Gastrocnemius medialis (tissue), 4 donors: ENCODE measurements around the gene BAIAP2L1.

Experiments
- CTCF ChIP-seq, 5 experiments: fragments of 450-650 bp in 3 of 5; fragments of 200-600 bp in 2 of 5; sonication (generic) in 2 of 5; IDR thresholded peaks in 4 of 5; conservative IDR thresholded peaks in 1 of 5; 1 replicate in 4 of 5; 2 replicates in 1 of 5; pipeline ENCODE4 v1.5.1; 2016 to 2019; ENCODE audit warnings: antibody characterized with exemption in 5 of 5, mild to moderate bottlenecking in 3 of 5, moderate library complexity in 3 of 5
- POLR2A ChIP-seq, 2 donors: fragments of 450-650 bp; IDR thresholded peaks; one replicate each; pipeline ENCODE4 v1.6.1; 2017; ENCODE audit warnings: antibody characterized with exemption in 2 of 2, mild to moderate bottlenecking in 2 of 2, moderate library complexity in 2 of 2

GRCh38 chr7:98378210-98378819, 22.6 kb downstream of the BAIAP2L1 start:
- TF ChIP-seq CTCF (IDR thresholded peaks at IDR 0.05 in 4 of 5, conservative IDR thresholded peaks at IDR 0.05 in 1 of 5) (no peak), POLR2A (IDR thresholded peaks at IDR 0.05) (no peak)
